ENCODE data around the gene MLLT11.

- no peak for TF ChIP-seq CTCF (IDR thresholded peaks at IDR 0.05)
- TF ChIP-seq EZH2 (IDR thresholded peaks at IDR 0.05), result no peak
These were observed 8.9 kb downstream of the MLLT11 start for GRCh38 chr1:151069103-151069486.
